Measurements from ENCODE around the gene CLSTN2. TPM values are rescaled to one million over a fixed set of nuclear protein-coding genes. Genes with fewer than 3 reads are reported as not detected.

CLSTN2 gene
- total RNA-seq, 1 donor from 2014 or later = not detected

DNA sequence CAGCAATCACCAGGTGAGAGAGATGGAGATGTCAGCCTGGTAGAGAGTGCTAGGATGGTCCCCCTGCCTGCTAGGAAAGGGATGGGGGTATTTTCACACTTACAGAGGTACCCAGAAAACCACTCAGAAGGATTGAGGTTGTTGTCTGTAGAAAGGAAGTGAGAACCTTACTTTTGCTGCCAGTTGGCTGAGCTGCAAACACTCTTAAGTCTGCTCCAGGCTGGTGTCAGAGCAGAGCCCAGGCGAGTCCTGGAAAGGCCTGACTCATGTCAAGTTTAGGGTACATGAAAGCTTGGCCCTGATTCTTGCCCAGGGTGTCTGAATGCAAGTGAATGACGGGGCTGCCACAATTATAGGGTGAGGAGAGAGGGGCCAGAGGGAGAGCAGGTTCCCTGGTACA is 528.4 kb downstream of the CLSTN2 start:
- Mint-ChIP-seq H3K36me3 (ENCODE audit: low read depth) (no peaks in the 10 kb centered on the region), H3K4me3 (no peak overlapping the region), H3K9me3 (no peaks in the 10 kb centered on the region), H3K27ac (no peak overlapping the region), H3K27me3 (no peaks in the 10 kb centered on the region), H3K4me1 (no peaks in the 10 kb centered on the region)
- ChIA-PET POLR2A (no interaction called here), CTCF (no interaction called here)
- DNase-seq = no peak
- no peak for ATAC-seq (ENCODE audit: low read depth)
- TF ChIP-seq, protein P1, sequence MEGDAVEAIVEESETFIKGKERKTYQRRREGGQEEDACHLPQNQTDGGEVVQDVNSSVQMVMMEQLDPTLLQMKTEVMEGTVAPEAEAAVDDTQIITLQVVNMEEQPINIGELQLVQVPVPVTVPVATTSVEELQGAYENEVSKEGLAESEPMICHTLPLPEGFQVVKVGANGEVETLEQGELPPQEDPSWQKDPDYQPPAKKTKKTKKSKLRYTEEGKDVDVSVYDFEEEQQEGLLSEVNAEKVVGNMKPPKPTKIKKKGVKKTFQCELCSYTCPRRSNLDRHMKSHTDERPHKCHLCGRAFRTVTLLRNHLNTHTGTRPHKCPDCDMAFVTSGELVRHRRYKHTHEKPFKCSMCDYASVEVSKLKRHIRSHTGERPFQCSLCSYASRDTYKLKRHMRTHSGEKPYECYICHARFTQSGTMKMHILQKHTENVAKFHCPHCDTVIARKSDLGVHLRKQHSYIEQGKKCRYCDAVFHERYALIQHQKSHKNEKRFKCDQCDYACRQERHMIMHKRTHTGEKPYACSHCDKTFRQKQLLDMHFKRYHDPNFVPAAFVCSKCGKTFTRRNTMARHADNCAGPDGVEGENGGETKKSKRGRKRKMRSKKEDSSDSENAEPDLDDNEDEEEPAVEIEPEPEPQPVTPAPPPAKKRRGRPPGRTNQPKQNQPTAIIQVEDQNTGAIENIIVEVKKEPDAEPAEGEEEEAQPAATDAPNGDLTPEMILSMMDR (IDR thresholded peaks at IDR 0.05) = no peak
- intact Hi-C loops (cut with micrococcal nuclease) = no loop called here

DNA sequence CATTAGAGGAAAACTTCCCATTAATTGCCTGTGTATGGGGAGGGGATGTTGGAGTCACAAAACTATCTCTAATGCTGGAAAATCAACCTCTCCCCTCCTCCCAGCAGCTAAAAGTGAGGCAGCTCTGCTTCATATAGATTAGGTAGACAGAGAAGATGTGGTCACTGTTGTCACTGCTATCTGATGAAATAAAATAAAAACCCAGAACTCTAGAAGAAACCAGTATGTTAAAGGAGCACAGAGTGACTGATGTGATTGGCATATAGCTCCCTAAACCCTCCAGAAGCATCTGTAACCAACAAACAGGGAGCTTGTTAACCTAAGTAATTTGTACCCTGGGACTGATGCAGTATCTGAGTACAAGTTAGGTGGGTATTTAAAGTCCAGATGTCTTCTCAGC is 531.0 kb downstream of the CLSTN2 start:
- ATAC-seq (ENCODE audit: low read depth) = no peak
- CTCF ChIA-PET = no interaction called here
- intact Hi-C loops (cut with micrococcal nuclease) = no loop called here
- no peaks in the 10 kb centered on the region for H3K4me1 Mint-ChIP-seq
- H3K27me3 Mint-ChIP-seq = no peaks in the 10 kb centered on the region
- no peak overlapping the region for H3K27ac Mint-ChIP-seq
- no peaks in the 10 kb centered on the region for H3K36me3 Mint-ChIP-seq (ENCODE audit: low read depth)
- H3K9me3 Mint-ChIP-seq = no peaks in the 10 kb centered on the region
- POLR2A ChIA-PET = no interaction called here
- no peak for DNase-seq
- no peak overlapping the region for H3K4me3 Mint-ChIP-seq
- TF ChIP-seq, protein P1 (IDR thresholded peaks at IDR 0.05) = no peak

DNA sequence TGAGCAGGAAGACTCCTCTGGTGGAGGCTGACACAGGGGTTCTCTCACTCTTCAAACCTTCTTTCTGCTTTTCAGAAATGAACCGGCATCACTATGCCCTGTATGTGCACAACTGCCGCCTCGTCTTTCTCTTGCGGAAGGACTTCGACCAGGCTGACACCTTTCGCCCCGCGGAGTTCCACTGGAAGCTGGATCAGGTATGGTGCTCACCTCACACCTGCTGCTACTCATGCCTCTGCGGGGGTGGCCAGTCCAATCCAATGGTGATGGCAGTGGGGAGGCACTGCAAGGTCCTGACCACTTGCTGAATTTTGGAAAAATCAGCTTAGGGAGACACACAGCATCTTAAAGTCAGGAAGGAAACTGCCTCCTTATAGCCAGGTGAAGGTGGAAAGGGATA is 531.5 kb downstream of the CLSTN2 start:
- POLR2A ChIA-PET = no interaction called here
- Mint-ChIP-seq H3K27ac (no peak overlapping the region), H3K27me3 (no peaks in the 10 kb centered on the region), H3K4me3 (no peak overlapping the region), H3K4me1 (no peaks in the 10 kb centered on the region), H3K36me3 (ENCODE audit: low read depth) (no peaks in the 10 kb centered on the region), H3K9me3 (no peaks in the 10 kb centered on the region)
- DNase-seq = no peak
- intact Hi-C loops (cut with micrococcal nuclease) = no loop called here
- TF ChIP-seq, protein P1 (IDR thresholded peaks at IDR 0.05) = no peak
- CTCF ChIA-PET = no interaction called here
- ATAC-seq (ENCODE audit: low read depth) = no peak

DNA sequence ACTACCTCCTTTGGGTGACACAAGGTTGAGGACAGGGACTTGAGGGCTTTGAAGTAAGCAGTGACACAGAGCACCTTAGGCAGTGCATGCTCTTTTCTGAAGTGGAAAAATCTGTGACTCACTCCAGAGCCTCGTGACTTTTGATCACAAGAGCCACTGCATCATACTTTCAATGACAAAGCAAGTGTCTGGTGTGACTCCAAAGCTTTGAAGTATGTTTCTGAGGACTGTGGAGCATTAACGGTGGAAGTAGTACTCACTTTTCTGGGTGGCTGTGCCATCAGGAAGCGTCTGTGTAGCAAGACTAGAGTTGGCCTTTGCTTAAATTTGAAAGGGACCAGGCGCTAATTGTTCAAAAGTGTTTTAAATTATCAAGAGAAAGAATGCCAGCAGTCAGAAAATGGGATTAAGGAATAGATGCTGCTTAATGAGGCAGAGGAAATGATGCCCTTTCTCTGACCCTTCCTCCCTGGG is 532.2 kb downstream of the CLSTN2 start:
- DNase-seq (no peak), ATAC-seq (ENCODE audit: low read depth) (no peak)
- ChIA-PET CTCF (no interaction called here), POLR2A (no interaction called here)
- Mint-ChIP-seq H3K4me3 (no peak overlapping the region), H3K27me3 (no peaks in the 10 kb centered on the region), H3K27ac (no peak overlapping the region), H3K4me1 (no peaks in the 10 kb centered on the region), H3K36me3 (ENCODE audit: low read depth) (no peaks in the 10 kb centered on the region), H3K9me3 (no peaks in the 10 kb centered on the region)
- intact Hi-C loops (cut with micrococcal nuclease) = no loop called here
- TF ChIP-seq, protein P1 (IDR thresholded peaks at IDR 0.05) = no peak

DNA sequence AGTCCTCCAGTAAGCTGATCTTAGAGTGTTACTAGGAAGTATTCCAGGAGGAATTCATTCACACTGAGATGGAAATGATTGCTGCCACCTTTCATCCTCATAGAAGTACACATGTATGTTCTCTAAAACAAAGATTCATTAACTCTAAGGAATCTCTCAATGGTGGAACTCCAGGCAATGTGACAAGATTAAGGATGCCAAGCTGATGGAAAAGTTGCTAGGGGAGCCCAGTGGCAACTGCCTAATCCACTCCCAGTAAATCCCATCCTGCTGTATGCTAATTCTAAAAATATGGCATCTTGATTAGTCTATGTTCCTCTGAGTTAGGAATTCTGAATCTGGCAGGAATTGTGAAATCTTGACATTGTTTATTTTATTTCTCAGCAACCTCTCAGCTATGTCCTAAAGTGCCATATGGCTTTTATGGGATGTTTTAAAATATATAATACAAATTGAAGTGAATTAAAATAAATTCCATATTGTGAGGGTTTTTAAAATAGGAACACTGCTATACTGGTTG is 532.9 kb downstream of the CLSTN2 start:
- no peak for ATAC-seq (ENCODE audit: low read depth)
- intact Hi-C loops (cut with micrococcal nuclease) = no loop called here
- Mint-ChIP-seq H3K27ac (no peak overlapping the region), H3K9me3 (no peaks in the 10 kb centered on the region), H3K4me1 (no peaks in the 10 kb centered on the region), H3K27me3 (no peaks in the 10 kb centered on the region), H3K36me3 (ENCODE audit: low read depth) (no peaks in the 10 kb centered on the region), H3K4me3 (no peak overlapping the region)
- TF ChIP-seq, protein P1 (IDR thresholded peaks at IDR 0.05) = no peak
- no peak for DNase-seq
- ChIA-PET CTCF (no interaction called here), POLR2A (no interaction called here)

All from activated B cell treated with CpG ODN at 0.5 μM for 24 hours (primary cell).